ENCODE data around the gene SPTBN5.

The SPTBN5 gene

GRCh38 chr15:41893422-41894250 is at the start of gene SPTBN5:
SPTBN5 (minus strand) TSS chr15:41894053; CDS start chr15:41893497, 556 bp downstream.
- H2AFZ ChIP-seq (ENCODE audit: low read length): no peak within 1 kb of the TSS
- no peaks in the 10 kb centered on the region for H4K20me1 ChIP-seq (ENCODE audit: insufficient read depth, low read length)
- no peaks in the 10 kb centered on the region for H3K9me2 ChIP-seq (ENCODE audit: low read depth, low read length)
- H3K9me3 ChIP-seq (ENCODE audit: low read length): no peaks in the 10 kb centered on the region
- H3F3A ChIP-seq (ENCODE audit: insufficient read depth, low read length): no peaks in the 10 kb centered on the region
- no peak within 1 kb of the TSS for H3K9ac ChIP-seq (ENCODE audit: low read length)
- H3K4me2 ChIP-seq (ENCODE audit: low read length): no peak within 1 kb of the TSS
- H3K27ac ChIP-seq (ENCODE audit: low read depth, low read length, poor library complexity, severe bottlenecking): no peak within 1 kb of the TSS
- H3K36me3 ChIP-seq (ENCODE audit: insufficient read depth, low read length): no peaks in the 10 kb centered on the region
- H3K27me3 ChIP-seq (ENCODE audit: insufficient read depth, low read length): 0 out of 2 replicates have a peak, but pooled peaks cover 13% of the 10 kb centered on the region
- no peaks in the 10 kb centered on the region for H3K79me2 ChIP-seq (ENCODE audit: insufficient read depth, low read length)
- TF ChIP-seq EZH2 (IDR thresholded peaks at IDR 0.05; ENCODE audit: borderline replicate concordance, low read length) (no peak), CTCF (IDR thresholded peaks at IDR 0.05; ENCODE audit: low read length) (no peak)
- H3K4me1 ChIP-seq (ENCODE audit: insufficient read depth, low read length, severe bottlenecking): peaks cover 3% of the 10 kb centered on the region
- H3K4me3 ChIP-seq (ENCODE audit: low read depth, low read length, poor library complexity, severe bottlenecking): no peak within 1 kb of the TSS

- H3K9me3 ChIP-seq (ENCODE audit: low read length): no peaks in the 10 kb centered on the region
- TF ChIP-seq CTCF (IDR thresholded peaks at IDR 0.05; ENCODE audit: low read length) (no peak), EZH2 (IDR thresholded peaks at IDR 0.05; ENCODE audit: borderline replicate concordance, low read length) (no peak)
- H4K20me1 ChIP-seq (ENCODE audit: insufficient read depth, low read length): no peaks in the 10 kb centered on the region
- H3K9me2 ChIP-seq (ENCODE audit: low read depth, low read length): no peaks in the 10 kb centered on the region
- H3K9ac ChIP-seq (ENCODE audit: low read length): no peak overlapping the region
- H3K4me2 ChIP-seq (ENCODE audit: low read length): no peak overlapping the region
- H3K4me3 ChIP-seq (ENCODE audit: low read depth, low read length, poor library complexity, severe bottlenecking): no peak overlapping the region
- no peak overlapping the region for H3K27ac ChIP-seq (ENCODE audit: low read depth, low read length, poor library complexity, severe bottlenecking)
- H3K27me3 ChIP-seq (ENCODE audit: insufficient read depth, low read length): 0 out of 2 replicates have a peak, but pooled peaks cover 3% of the 10 kb centered on the region
- no peak overlapping the region for H2AFZ ChIP-seq (ENCODE audit: low read length)
- no peaks in the 10 kb centered on the region for H3K79me2 ChIP-seq (ENCODE audit: insufficient read depth, low read length)
- H3F3A ChIP-seq (ENCODE audit: insufficient read depth, low read length): no peaks in the 10 kb centered on the region
- no peaks in the 10 kb centered on the region for H3K36me3 ChIP-seq (ENCODE audit: insufficient read depth, low read length)
- peaks cover 2% of the 10 kb centered on the region for H3K4me1 ChIP-seq (ENCODE audit: insufficient read depth, low read length, severe bottlenecking)
Measured at GRCh38 chr15:41942886-41943285, 49.0 kb upstream of the SPTBN5 start.

GRCh38 chr15:41941644-41942415 is 48.0 kb upstream of the SPTBN5 start:
- no peaks in the 10 kb centered on the region for H3K9me3 ChIP-seq (ENCODE audit: low read length)
- no peak overlapping the region for H3K27ac ChIP-seq (ENCODE audit: low read depth, low read length, poor library complexity, severe bottlenecking)
- H3K27me3 ChIP-seq (ENCODE audit: insufficient read depth, low read length): 0 out of 2 replicates have a peak, but pooled peaks cover 3% of the 10 kb centered on the region
- no peaks in the 10 kb centered on the region for H3F3A ChIP-seq (ENCODE audit: insufficient read depth, low read length)
- H3K9me2 ChIP-seq (ENCODE audit: low read depth, low read length): no peaks in the 10 kb centered on the region
- no peaks in the 10 kb centered on the region for H3K36me3 ChIP-seq (ENCODE audit: insufficient read depth, low read length)
- no peaks in the 10 kb centered on the region for H4K20me1 ChIP-seq (ENCODE audit: insufficient read depth, low read length)
- H3K4me3 ChIP-seq (ENCODE audit: low read depth, low read length, poor library complexity, severe bottlenecking): no peak overlapping the region
- TF ChIP-seq EZH2 (IDR thresholded peaks at IDR 0.05; ENCODE audit: borderline replicate concordance, low read length): no peak
- no peak for TF ChIP-seq CTCF (IDR thresholded peaks at IDR 0.05; ENCODE audit: low read length)
- H3K4me1 ChIP-seq (ENCODE audit: insufficient read depth, low read length, severe bottlenecking): peaks cover 13% of the 10 kb centered on the region
- H3K9ac ChIP-seq (ENCODE audit: low read length): no peak overlapping the region
- H3K4me2 ChIP-seq (ENCODE audit: low read length): no peak overlapping the region
- no peaks in the 10 kb centered on the region for H3K79me2 ChIP-seq (ENCODE audit: insufficient read depth, low read length)
- H2AFZ ChIP-seq (ENCODE audit: low read length): no peak overlapping the region
